Measurements from ENCODE around the gene PLA2G7. TPM values are rescaled to one million over a fixed set of nuclear protein-coding genes. Genes with fewer than 3 reads are reported as not detected.

Gene PLA2G7
- total RNA-seq, 1 experiment from 2014 or later, result 2.3 TPM

DNA sequence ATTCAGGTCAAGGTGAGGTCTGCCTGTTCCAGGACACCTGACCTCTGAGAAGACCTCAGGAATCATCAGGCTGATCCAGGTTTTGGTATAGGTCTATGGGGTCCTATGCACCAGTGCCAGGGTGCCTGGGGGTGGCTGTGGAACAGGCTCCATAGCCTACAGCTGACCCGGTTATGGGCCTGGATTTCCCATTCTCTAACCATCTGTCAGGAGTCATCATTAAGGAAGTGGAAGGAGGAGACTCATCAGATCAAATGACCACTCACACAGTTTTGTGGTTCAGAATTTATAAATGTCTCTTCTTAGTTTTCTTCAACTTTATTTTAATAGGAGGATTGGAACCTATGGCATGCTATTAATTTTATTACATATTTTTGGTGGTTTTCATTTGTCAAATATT, 14.8 kb downstream of the PLA2G7 start:
- Mint-ChIP-seq H3K4me1 (no peaks in the 10 kb centered on the region), H3K4me3 (no peak overlapping the region), H3K9me3 (no peaks in the 10 kb centered on the region), H3K36me3 (no peaks in the 10 kb centered on the region), H3K27ac (no peak overlapping the region), H3K27me3 (ENCODE audit: low read depth) (no peaks in the 10 kb centered on the region)
- CTCF ChIA-PET, result no interaction called here
- TF ChIP-seq ZNF423 (CRISPR knock-in tag; IDR thresholded peaks at IDR 0.05) (no peak), TEAD4 (CRISPR knock-in tag; IDR thresholded peaks at IDR 0.05) (no peak), NR2C2 (CRISPR knock-in tag; IDR thresholded peaks at IDR 0.05) (no peak), ELF4 (CRISPR knock-in tag; IDR thresholded peaks at IDR 0.05; ENCODE audit: low read depth) (no peak), MXD4 (CRISPR knock-in tag; IDR thresholded peaks at IDR 0.05; ENCODE audit: borderline replicate concordance) (no peak), ZNF396 (CRISPR knock-in tag; IDR thresholded peaks at IDR 0.05; ENCODE audit: borderline replicate concordance) (no peak), TEAD1 (CRISPR knock-in tag; IDR thresholded peaks at IDR 0.05) (no peak)
- TF ChIP-seq, protein P1, sequence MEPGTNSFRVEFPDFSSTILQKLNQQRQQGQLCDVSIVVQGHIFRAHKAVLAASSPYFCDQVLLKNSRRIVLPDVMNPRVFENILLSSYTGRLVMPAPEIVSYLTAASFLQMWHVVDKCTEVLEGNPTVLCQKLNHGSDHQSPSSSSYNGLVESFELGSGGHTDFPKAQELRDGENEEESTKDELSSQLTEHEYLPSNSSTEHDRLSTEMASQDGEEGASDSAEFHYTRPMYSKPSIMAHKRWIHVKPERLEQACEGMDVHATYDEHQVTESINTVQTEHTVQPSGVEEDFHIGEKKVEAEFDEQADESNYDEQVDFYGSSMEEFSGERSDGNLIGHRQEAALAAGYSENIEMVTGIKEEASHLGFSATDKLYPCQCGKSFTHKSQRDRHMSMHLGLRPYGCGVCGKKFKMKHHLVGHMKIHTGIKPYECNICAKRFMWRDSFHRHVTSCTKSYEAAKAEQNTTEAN (CRISPR knock-in tag; IDR thresholded peaks at IDR 0.05), result no peak
- TF ChIP-seq, protein P2, sequence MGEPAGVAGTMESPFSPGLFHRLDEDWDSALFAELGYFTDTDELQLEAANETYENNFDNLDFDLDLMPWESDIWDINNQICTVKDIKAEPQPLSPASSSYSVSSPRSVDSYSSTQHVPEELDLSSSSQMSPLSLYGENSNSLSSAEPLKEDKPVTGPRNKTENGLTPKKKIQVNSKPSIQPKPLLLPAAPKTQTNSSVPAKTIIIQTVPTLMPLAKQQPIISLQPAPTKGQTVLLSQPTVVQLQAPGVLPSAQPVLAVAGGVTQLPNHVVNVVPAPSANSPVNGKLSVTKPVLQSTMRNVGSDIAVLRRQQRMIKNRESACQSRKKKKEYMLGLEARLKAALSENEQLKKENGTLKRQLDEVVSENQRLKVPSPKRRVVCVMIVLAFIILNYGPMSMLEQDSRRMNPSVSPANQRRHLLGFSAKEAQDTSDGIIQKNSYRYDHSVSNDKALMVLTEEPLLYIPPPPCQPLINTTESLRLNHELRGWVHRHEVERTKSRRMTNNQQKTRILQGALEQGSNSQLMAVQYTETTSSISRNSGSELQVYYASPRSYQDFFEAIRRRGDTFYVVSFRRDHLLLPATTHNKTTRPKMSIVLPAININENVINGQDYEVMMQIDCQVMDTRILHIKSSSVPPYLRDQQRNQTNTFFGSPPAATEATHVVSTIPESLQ (CRISPR knock-in tag; IDR thresholded peaks at IDR 0.05), result no peak
- TF ChIP-seq, protein P3, sequence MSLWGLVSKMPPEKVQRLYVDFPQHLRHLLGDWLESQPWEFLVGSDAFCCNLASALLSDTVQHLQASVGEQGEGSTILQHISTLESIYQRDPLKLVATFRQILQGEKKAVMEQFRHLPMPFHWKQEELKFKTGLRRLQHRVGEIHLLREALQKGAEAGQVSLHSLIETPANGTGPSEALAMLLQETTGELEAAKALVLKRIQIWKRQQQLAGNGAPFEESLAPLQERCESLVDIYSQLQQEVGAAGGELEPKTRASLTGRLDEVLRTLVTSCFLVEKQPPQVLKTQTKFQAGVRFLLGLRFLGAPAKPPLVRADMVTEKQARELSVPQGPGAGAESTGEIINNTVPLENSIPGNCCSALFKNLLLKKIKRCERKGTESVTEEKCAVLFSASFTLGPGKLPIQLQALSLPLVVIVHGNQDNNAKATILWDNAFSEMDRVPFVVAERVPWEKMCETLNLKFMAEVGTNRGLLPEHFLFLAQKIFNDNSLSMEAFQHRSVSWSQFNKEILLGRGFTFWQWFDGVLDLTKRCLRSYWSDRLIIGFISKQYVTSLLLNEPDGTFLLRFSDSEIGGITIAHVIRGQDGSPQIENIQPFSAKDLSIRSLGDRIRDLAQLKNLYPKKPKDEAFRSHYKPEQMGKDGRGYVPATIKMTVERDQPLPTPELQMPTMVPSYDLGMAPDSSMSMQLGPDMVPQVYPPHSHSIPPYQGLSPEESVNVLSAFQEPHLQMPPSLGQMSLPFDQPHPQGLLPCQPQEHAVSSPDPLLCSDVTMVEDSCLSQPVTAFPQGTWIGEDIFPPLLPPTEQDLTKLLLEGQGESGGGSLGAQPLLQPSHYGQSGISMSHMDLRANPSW (CRISPR knock-in tag; conservative IDR thresholded peaks at IDR 0.05; ENCODE audit: low read depth), result no peak
- TF ChIP-seq, protein P4, sequence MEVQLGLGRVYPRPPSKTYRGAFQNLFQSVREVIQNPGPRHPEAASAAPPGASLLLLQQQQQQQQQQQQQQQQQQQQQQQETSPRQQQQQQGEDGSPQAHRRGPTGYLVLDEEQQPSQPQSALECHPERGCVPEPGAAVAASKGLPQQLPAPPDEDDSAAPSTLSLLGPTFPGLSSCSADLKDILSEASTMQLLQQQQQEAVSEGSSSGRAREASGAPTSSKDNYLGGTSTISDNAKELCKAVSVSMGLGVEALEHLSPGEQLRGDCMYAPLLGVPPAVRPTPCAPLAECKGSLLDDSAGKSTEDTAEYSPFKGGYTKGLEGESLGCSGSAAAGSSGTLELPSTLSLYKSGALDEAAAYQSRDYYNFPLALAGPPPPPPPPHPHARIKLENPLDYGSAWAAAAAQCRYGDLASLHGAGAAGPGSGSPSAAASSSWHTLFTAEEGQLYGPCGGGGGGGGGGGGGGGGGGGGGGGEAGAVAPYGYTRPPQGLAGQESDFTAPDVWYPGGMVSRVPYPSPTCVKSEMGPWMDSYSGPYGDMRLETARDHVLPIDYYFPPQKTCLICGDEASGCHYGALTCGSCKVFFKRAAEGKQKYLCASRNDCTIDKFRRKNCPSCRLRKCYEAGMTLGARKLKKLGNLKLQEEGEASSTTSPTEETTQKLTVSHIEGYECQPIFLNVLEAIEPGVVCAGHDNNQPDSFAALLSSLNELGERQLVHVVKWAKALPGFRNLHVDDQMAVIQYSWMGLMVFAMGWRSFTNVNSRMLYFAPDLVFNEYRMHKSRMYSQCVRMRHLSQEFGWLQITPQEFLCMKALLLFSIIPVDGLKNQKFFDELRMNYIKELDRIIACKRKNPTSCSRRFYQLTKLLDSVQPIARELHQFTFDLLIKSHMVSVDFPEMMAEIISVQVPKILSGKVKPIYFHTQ (CRISPR knock-in tag; IDR thresholded peaks at IDR 0.05), result no peak
- TF ChIP-seq, protein P5, sequence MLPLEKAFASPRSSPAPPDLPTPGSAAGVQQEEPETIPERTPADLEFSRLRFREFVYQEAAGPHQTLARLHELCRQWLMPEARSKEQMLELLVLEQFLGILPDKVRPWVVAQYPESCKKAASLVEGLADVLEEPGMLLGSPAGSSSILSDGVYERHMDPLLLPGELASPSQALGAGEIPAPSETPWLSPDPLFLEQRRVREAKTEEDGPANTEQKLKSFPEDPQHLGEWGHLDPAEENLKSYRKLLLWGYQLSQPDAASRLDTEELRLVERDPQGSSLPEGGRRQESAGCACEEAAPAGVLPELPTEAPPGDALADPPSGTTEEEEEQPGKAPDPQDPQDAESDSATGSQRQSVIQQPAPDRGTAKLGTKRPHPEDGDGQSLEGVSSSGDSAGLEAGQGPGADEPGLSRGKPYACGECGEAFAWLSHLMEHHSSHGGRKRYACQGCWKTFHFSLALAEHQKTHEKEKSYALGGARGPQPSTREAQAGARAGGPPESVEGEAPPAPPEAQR (CRISPR knock-in tag; IDR thresholded peaks at IDR 0.05), result no peak
- POLR2A ChIA-PET, result no interaction called here
- ATAC-seq, result no peak
- no peak for DNase-seq (ENCODE audit: low spot score)

DNA sequence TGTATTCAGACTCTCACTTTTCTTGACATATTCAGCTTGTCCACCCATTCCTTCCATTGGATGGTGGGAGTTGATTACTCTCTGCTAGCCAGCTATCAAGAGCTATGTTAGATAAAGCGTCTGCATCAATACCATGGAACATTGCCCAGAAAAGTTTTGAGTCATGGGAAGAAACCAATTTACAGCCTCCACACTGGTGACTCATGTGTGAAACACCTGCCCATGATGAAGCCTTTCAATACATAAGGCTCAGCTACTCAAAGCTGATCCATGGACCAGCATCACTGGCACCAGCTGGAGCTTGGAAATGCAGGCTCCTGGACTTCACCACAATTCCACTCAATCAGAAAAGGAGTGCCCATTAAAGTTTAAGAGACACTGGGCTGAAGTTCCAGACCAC, 16.1 kb downstream of the PLA2G7 start:
- CTCF ChIA-PET, result no interaction called here
- Mint-ChIP-seq H3K9me3 (no peaks in the 10 kb centered on the region), H3K27ac (no peak overlapping the region), H3K4me1 (no peaks in the 10 kb centered on the region), H3K4me3 (no peak overlapping the region), H3K27me3 (ENCODE audit: low read depth) (no peaks in the 10 kb centered on the region), H3K36me3 (no peaks in the 10 kb centered on the region)
- ATAC-seq, result no peak
- POLR2A ChIA-PET, result no interaction called here
- no peak for DNase-seq (ENCODE audit: low spot score)
- TF ChIP-seq, protein P5 (CRISPR knock-in tag; IDR thresholded peaks at IDR 0.05), result no peak
- no peak for TF ChIP-seq OVOL2 (CRISPR knock-in tag; IDR thresholded peaks at IDR 0.05; ENCODE audit: borderline replicate concordance)
- TF ChIP-seq, protein P2 (CRISPR knock-in tag; IDR thresholded peaks at IDR 0.05), result no peak
- TF ChIP-seq CBFB (CRISPR knock-in tag; IDR thresholded peaks at IDR 0.05; ENCODE audit: low read depth), result no peak
- TF ChIP-seq, protein P6, sequence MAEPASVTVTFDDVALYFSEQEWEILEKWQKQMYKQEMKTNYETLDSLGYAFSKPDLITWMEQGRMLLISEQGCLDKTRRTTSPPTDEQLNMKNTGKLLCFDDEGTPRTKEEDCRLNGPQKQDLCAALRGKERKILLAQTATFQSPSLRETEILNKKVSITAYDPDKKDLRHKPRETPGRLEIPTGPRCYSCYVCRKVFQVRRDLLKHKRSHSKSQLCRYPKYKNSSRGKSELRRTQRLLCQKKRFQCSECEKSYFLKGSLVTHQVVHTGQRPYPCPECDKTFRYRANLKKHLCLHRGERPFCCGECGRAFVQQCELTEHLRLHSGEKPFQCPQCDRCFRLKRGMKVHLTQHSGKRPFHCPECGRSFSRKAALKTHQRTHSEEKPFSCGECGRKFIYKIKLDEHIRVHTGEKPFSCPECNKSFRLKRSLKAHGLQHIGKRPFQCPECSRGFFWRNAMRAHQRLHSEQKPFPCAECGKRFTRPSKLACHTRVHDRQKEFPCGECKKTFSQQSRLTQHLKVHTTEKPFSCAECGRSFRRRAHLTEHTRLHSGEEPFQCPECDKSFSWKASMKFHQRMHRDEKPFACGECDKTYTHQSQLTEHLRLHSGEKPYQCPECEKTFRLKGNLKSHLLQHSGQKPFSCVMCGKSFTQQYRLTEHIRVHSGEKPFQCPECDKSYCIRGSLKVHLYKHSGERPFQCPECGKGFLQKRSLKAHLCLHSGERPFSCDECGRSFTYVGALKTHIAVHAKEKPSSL (CRISPR knock-in tag; conservative IDR thresholded peaks at IDR 0.05), result no peak
- TF ChIP-seq, protein P3 (CRISPR knock-in tag; conservative IDR thresholded peaks at IDR 0.05; ENCODE audit: low read depth), result no peak

All from WTC11 (cell line).